Osteoblast (primary cell): ENCODE data around the gene TNP2. TPM values are rescaled to one million over a fixed set of nuclear protein-coding genes. Genes with fewer than 3 reads are reported as not detected.

Experiments
- DNase-seq: peaks from one replicate; pipeline ENCODE4 v3.0.0; 2011; ENCODE audit warnings: low spot score, mixed read lengths; ENCODE audit not compliant: insufficient read length; ENCODE audit errors: missing footprints
- H2AFZ ChIP-seq: 2 replicates; pipeline ENCODE4 v1.6.0; 2011; ENCODE audit warnings: mild to moderate bottlenecking, low read length
- H3K27ac ChIP-seq: 2 replicates; pipeline ENCODE4 v1.5.1; 2011; ENCODE audit warnings: mild to moderate bottlenecking, low read depth, low read length, moderate library complexity
- H3K27me3 ChIP-seq: 2 replicates; pipeline ENCODE4 v1.6.0; 2012; ENCODE audit warnings: mild to moderate bottlenecking, control low read depth, inconsistent platforms, low read length, moderate library complexity; ENCODE audit not compliant: insufficient read depth
- H3K36me3 ChIP-seq: 2 replicates; pipeline ENCODE4 v1.5.1; 2011; ENCODE audit warnings: mild to moderate bottlenecking, low read length, control low read depth, moderate library complexity; ENCODE audit not compliant: insufficient read depth
- H3K4me1 ChIP-seq: 2 replicates; pipeline ENCODE4 v1.5.1; 2011; ENCODE audit warnings: mild to moderate bottlenecking, low read length, control low read depth, moderate library complexity; ENCODE audit not compliant: insufficient read depth
- H3K4me2 ChIP-seq: 2 replicates; pipeline ENCODE4 v1.6.0; 2011; ENCODE audit warnings: mild to moderate bottlenecking, low read length; ENCODE audit not compliant: insufficient read depth
- H3K4me3 ChIP-seq: fragments of 200-600 bp; sonication (generic); 3 replicates; pipeline ENCODE4 v1.5.1; 2012; ENCODE audit warnings: mild to moderate bottlenecking, low read length, inconsistent platforms; ENCODE audit not compliant: insufficient read depth
- H3K79me2 ChIP-seq: 2 replicates; pipeline ENCODE4 v1.6.0; 2012; ENCODE audit warnings: mild to moderate bottlenecking, low read length, control low read depth, inconsistent platforms; ENCODE audit not compliant: insufficient read depth
- H3K9me3 ChIP-seq: 2 replicates; pipeline ENCODE4 v1.5.1; 2011; ENCODE audit warnings: low read depth, low read length, control low read depth
- H4K20me1 ChIP-seq: 2 replicates; pipeline ENCODE4 v1.6.0; 2012; ENCODE audit warnings: mild to moderate bottlenecking, low read length, control low read depth; ENCODE audit not compliant: insufficient read depth
- CTCF ChIP-seq: IDR thresholded peaks from 2 replicates; pipeline ENCODE4 v1.5.1; 2011; ENCODE audit warnings: mild to moderate bottlenecking, low read depth, low read length, moderate library complexity; ENCODE audit errors: extremely low read depth
- total RNA-seq: library from RNA; depleted of rRNA; stranded (reverse); fragments of >200 nt; gene quantifications from 2 replicates; pipeline ENCODE4 v1.2.3, GENCODE V29; 2012

The TNP2 gene
- total RNA-seq, 1 donor: not detected

- Histone ChIP-seq H3K36me3 (no peaks in the 10 kb centered on the region), H3K4me1 (peaks cover 27% of the 10 kb centered on the region), H3K4me3 (peak overlapping the region; percentile 92), H3K4me2 (peak overlapping the region; percentile 83), H3K27me3 (no peaks in the 10 kb centered on the region), H2AFZ (peak overlapping the region; percentile 60), H3K9me3 (no peaks in the 10 kb centered on the region), H3K79me2 (no peaks in the 10 kb centered on the region), H3K27ac (peak overlapping the region; percentile 89), H4K20me1 (peaks cover 11% of the 10 kb centered on the region)
- TF ChIP-seq CTCF: peak; percentile 83
- DNase-seq: peak; percentile 97
Measured at GRCh38 chr16:11257131-11257938, 11.8 kb downstream of the TNP2 start.

- no peak for TF ChIP-seq CTCF
- peak overlapping the region; percentile 89 for H3K27ac ChIP-seq
- no peaks in the 10 kb centered on the region for H3K27me3 ChIP-seq
- H3K4me1 ChIP-seq: peaks cover 30% of the 10 kb centered on the region
- H3K4me2 ChIP-seq: peak overlapping the region; percentile 83
- peaks cover 11% of the 10 kb centered on the region for H4K20me1 ChIP-seq
- H3K9me3 ChIP-seq: no peaks in the 10 kb centered on the region
- H3K36me3 ChIP-seq: no peaks in the 10 kb centered on the region
- DNase-seq: peak; percentile 91
- no peaks in the 10 kb centered on the region for H3K79me2 ChIP-seq
- peak overlapping the region; percentile 93 for H2AFZ ChIP-seq
- H3K4me3 ChIP-seq: peak overlapping the region; percentile 92
Measured at GRCh38 chr16:11256661-11257130, 12.4 kb downstream of the TNP2 start.

GRCh38 chr16:11255737-11256660 is 13.1 kb downstream of the TNP2 start, which contains the start of gene SOCS1:
Gene SOCS1 (minus strand): TSS chr16:11256204. CDS start chr16:11255478, 726 bp downstream.
- DNase-seq: peak; percentile 99
- Histone ChIP-seq H3K27ac (peak within 1 kb of the TSS; percentile 89), H3K4me2 (peak within 1 kb of the TSS; percentile 83), H3K79me2 (no peaks in the 10 kb centered on the region), H3K36me3 (no peaks in the 10 kb centered on the region), H3K4me1 (peaks cover 30% of the 10 kb centered on the region), H3K9me3 (no peaks in the 10 kb centered on the region), H4K20me1 (peaks cover 11% of the 10 kb centered on the region), H2AFZ (peak within 1 kb of the TSS; percentile 93), H3K4me3 (peak within 1 kb of the TSS; percentile 92), H3K27me3 (no peaks in the 10 kb centered on the region)
- TF ChIP-seq CTCF: peak; percentile 53
